CD4-positive, alpha-beta T cell treated with Interleukin-10 for 1 hour (primary cell): ENCODE data around the gene ALK.

Source experiments
- DNase-seq: peaks from one replicate; pipeline ENCODE4 v3.0.0-alpha.2; 2020

Gene ALK

GRCh38 chr2:29165362-29166241, 755.8 kb downstream of the ALK start:
- DNase-seq: no peak

GRCh38 chr2:29164091-29164846, 757.1 kb downstream of the ALK start:
- no peak for DNase-seq

- DNase-seq: no peak
Measured at GRCh38 chr2:29162204-29162928, 759.0 kb downstream of the ALK start.

GRCh38 chr2:29160184-29160583, 761.2 kb downstream of the ALK start:
- DNase-seq: no peak

DNA sequence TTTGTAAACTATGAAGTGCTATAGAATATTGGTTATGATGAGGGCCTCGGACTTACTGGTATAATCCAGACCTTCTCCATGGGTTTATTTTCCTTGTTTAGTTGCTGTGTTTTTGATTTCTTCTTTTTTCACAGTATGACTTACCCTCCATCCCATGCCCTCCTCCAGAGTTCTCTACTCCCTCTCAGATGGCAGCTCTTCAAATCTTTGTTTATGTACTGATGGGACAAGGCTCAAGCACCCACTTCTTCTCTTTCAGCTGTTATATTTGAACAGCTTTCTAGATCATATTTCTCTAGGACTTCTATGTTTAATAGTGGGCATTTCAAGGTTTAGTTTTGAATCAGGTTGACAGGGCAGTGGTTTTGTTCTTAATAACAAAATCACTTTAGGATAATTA, 762.3 kb downstream of the ALK start:
- DNase-seq: no peak

GRCh38 chr2:29157131-29157530, 764.3 kb downstream of the ALK start:
- DNase-seq: no peak

DNA sequence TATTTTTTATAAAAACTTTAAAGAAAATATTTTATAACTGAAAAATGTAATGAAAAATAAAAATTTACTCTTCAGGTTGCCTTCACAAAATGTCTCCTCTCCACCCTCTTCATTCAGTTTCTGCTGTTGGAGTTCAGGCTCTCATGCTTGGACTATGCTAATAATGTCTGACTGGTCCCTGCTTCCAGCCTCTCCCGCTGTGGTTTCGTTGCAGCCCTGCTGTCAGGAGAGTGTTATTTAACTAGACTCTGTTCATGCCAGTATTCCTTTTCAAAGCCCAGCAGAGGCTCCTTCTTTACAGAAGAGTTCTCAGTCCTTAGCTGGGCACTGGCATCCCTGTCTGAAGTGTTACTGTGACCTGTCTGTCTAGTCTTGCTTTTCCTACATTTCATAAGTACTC, 765.8 kb downstream of the ALK start:
- DNase-seq: no peak

DNA sequence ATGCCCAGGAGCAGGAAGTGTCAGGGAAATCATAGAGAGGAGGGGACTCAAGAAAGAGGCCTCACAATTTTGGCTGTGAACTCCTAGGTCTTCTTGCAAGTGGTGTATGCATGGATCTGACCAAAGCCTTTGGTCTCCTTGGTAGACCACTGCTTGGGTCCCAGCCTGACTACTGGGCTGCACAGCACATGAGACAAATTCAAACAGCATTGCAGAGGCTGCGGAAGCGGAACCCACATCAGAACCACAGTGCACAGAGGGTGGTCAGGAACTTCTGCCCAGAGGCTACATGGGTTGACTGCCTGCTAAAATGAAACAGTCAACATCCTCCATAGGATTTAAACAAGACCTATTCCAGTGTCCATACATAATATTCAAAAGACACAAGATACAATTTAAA, 766.8 kb downstream of the ALK start:
- DNase-seq: no peak

DNA sequence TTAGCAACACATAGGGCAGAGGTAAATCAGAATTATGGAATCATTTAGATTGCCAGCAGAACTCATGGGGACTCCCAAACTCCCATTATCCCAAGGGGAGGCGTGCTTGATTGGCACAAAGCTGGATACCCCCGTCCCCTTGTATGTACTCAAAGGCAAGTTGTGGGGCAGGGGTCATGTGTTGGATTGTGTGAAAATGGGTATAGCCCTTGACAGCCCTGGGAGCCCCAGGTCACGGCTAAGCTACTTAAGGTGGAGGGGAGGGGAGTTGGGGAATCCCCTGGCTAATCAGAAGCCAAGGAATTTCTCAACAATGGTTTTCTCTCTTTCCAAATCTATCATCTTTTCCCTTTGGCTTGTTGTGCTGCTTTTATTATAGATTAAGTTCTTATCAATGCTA, 773.4 kb downstream of the ALK start:
- DNase-seq: no peak

DNA sequence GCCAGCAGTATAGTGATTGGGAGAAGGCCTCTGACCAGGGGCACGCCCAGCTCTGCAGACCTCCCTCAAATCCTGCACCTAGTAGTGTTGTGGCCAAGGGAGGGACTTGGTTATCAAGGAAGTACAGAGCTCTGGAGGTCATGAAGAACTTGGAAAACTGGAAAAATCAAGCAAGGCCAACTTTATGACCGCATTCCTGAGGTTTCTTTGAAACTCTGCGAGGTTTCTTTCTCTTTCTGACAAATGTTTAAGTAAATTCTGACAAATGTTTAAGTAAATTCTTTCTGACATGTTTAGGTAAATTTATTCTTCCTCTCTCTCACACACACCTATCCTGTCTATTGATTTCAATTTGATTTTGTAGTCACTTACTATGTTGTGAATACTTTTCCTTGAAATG, 775.2 kb downstream of the ALK start:
- DNase-seq: no peak

DNA sequence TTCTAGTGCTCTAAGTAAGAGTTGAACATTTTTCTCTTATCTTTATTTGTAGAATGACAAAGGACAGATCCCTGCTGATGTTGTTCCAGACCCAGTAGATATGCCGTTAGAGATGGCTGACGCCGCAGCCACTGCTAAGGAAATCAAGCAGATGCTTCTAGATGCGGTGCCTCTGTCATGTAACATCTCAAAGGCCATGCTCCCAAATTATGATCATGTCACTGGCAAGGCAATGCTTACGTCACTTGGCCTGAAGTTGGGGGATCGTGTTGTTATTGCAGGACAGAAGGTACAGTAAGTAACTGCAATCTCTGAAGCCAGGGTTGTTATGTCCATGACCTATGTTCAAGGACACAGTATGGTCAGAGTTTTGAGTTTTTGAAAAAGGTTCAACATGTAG, 777.7 kb downstream of the ALK start:
- DNase-seq: no peak
